Epithelial cell of esophagus (primary cell): ENCODE measurements around the gene NOP56.

Experiments used
- DNase-seq: peaks from one replicate; pipeline ENCODE4 v3.0.0; 2010; ENCODE audit warnings: low read depth
- H3K4me3 ChIP-seq: 2 replicates; pipeline ENCODE4 v1.5.1; 2011; ENCODE audit warnings: mild to moderate bottlenecking, low read length, control low read depth
- TF ChIP-seq, protein P1 (sequence below): IDR thresholded peaks from 2 replicates; pipeline ENCODE4 v1.5.1; 2011; ENCODE audit warnings: low read depth, mild to moderate bottlenecking, low read length, control low read depth, inconsistent platforms; ENCODE audit not compliant: insufficient read depth; ENCODE audit errors: missing control alignments

NOP56 gene

DNA sequence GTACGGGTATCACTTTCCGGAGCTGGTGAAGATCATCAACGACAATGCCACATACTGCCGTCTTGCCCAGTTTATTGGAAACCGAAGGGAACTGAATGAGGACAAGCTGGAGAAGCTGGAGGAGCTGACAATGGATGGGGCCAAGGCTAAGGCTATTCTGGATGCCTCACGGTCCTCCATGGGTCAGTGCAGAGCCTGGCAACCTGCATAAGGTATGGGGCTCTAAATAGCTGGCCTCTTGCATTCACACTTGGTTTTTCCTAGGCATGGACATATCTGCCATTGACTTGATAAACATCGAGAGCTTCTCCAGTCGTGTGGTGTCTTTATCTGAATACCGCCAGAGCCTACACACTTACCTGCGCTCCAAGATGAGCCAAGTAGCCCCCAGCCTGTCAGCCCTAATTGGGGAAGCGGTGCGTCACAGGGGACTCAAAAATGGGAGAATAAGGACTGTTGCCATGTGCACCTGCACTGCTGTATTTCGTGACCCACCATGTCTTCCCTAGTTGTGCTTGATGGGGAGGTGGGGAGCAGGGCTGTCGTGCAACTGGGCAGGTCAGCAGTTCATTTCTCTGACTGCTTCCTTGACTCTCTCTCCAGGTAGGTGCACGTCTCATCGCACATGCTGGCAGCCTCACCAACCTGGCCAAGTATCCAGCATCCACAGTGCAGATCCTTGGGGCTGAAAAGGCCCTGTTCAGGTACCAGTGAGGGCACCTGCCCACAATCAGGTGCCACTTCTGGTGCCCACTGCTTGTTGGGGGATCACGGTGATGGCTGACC is 3.1 kb downstream of the NOP56 start:
- TF ChIP-seq, protein P1, sequence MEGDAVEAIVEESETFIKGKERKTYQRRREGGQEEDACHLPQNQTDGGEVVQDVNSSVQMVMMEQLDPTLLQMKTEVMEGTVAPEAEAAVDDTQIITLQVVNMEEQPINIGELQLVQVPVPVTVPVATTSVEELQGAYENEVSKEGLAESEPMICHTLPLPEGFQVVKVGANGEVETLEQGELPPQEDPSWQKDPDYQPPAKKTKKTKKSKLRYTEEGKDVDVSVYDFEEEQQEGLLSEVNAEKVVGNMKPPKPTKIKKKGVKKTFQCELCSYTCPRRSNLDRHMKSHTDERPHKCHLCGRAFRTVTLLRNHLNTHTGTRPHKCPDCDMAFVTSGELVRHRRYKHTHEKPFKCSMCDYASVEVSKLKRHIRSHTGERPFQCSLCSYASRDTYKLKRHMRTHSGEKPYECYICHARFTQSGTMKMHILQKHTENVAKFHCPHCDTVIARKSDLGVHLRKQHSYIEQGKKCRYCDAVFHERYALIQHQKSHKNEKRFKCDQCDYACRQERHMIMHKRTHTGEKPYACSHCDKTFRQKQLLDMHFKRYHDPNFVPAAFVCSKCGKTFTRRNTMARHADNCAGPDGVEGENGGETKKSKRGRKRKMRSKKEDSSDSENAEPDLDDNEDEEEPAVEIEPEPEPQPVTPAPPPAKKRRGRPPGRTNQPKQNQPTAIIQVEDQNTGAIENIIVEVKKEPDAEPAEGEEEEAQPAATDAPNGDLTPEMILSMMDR, result no peak
- H3K4me3 ChIP-seq, result no peak overlapping the region
- no peak for DNase-seq

DNA sequence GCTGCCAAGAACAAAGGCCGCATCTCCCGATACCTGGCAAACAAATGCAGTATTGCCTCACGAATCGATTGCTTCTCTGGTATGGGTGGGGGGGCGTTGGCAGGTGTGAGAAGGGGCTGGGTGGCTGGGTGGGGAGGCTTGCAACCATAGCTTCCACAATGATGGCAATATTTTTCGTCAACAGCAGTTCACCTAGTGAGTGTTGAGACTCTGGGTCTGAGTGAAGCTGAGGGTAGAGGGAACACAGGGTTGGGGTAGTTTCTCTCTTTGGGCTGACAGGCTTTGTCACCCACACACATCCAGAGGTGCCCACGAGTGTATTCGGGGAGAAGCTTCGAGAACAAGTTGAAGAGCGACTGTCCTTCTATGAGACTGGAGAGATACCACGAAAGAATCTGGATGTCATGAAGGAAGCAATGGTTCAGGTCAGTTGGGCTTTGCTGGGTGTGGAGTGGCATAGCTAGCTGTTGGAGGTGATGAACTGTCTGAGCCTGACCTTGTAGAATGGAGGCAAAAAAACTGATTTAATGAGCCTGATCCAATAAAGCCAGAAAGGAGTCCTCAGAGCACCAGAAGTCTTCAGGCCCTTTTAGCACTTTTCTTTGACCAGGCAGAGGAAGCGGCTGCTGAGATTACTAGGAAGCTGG is 4.2 kb downstream of the NOP56 start:
- H3K4me3 ChIP-seq, result no peak overlapping the region
- TF ChIP-seq, protein P1, result no peak
- no peak for DNase-seq

DNA sequence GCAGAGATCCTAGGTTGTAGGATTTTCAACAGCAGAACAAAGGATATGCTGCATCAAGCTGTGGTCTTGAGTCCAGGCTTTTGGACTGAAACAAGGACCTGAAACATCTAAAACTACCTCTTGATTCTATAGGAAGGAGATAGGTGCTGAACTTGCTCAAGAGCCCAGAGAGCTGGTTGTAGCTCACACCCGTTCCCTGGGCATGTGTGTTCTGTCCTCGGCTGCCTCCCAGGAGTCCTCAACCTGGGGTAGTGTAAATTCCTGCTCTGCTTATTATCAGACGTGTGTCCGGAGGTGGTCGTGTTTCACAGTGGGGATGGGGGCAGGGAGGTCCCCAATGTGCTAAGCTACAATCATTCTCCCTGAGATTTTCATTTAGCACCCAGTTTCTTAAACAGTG is 4.8 kb downstream of the NOP56 start:
- TF ChIP-seq, protein P1, result no peak
- no peak overlapping the region for H3K4me3 ChIP-seq
- no peak for DNase-seq

DNA sequence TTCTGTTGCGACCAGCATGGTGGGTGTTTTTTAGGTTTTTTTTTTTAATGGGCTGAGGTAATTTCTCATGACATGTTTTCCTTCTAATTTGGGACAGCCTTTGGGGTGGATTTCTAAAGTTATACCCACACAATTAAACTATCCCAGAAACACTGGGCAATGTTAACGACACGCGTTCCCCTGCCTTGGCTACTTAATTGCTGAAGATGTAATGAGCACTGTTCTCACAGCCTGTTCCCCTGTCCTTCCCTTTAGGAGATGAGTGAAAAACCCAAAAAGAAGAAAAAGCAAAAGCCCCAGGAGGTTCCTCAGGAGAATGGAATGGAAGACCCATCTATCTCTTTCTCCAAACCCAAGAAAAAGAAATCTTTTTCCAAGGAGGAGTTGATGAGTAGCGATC is 5.2 kb downstream of the NOP56 start:
- TF ChIP-seq, protein P1, result no peak
- no peak for DNase-seq
- H3K4me3 ChIP-seq, result no peak overlapping the region

DNA sequence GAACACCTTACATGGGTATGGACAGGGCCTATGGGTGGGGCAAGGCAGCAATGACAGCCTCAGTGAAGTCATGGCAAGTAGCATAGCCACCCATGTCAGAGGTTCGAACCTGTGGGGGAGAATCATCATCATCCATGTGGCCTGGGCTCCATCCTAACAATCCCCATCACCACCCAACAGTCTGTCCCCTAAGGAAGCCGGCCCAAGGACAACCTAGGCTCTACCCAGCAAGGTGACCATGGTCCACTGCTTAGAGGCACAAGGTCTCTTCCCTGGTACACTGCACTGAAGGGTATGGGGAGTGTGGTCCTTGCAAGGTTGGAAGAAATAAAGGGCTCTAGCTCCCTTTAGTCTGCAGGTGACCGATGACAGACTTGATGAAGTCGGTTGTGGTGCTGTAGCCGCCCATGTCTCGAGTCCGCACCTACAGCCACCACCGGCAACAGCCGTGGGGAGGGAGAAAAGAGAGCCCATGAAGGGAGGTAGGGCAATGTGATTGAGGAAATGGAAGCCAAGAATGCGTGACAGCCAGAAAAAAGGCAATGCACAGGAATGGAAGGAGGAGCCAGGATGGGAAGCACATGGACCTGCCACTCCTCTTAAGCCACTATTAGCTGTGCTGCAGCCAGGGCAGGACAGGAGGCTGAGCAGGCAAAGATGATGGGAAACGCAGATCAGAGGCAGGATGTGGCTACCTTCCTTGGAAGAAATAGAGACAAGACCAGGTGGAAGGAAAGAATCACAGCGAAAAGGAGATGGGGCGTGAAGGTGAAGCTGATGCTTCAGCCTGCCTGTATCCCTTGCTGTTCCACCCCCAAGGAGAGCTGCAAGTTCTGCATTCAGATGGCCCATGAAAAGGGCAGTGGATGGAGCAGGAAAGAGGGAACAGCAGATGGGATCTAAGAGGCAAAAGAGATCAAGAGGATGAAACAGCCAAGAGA is 6.3 kb downstream of the NOP56 start:
- no peak for DNase-seq
- no peak overlapping the region for H3K4me3 ChIP-seq
- TF ChIP-seq, protein P1, result no peak

DNA sequence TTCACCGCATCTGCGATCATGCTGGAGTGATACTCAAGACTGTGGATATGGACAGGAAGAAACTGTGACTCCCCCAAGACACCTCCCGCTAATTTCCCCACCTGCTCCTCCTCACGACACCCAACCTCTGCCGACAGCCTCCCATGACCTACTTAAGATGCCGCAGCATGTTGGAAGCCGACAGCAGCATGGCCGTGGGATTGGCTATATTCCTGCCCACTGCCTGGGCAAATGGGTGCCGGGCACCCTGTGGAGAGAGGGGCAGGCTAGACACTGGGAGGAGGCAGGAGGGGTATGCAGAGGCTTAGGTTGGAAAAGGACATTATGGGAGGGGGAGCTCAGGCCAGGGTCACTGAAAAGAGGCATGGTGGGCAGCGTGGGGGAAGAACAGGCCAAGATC is 7.1 kb downstream of the NOP56 start:
- TF ChIP-seq, protein P1, result no peak
- no peak for DNase-seq

More for the DNA sequence above, 7.1 kb downstream of the NOP56 start:
- no peak overlapping the region for H3K4me3 ChIP-seq
